Testis (tissue), 2 donors: ENCODE results near the gene LRRC27.

ENCODE experiments used
- POLR2A ChIP-seq: fragments of 450-650 bp; IDR thresholded peaks from one replicate; pipeline ENCODE4 v1.6.1; 2017; ENCODE audit warnings: antibody characterized with exemption, mild to moderate bottlenecking, moderate library complexity
- TF ChIP-seq, protein P1 (sequence below), 3 experiments: fragments of 450-650 bp in 2 of 3; fragments of 200-600 bp in 1 of 3; sonication (generic) in 1 of 3; IDR thresholded peaks; one replicate each; pipeline ENCODE4 v1.5.1; 2016 to 2019; ENCODE audit warnings: antibody characterized with exemption in 3 of 3, mild to moderate bottlenecking in 2 of 3, moderate library complexity in 1 of 3

DNA sequence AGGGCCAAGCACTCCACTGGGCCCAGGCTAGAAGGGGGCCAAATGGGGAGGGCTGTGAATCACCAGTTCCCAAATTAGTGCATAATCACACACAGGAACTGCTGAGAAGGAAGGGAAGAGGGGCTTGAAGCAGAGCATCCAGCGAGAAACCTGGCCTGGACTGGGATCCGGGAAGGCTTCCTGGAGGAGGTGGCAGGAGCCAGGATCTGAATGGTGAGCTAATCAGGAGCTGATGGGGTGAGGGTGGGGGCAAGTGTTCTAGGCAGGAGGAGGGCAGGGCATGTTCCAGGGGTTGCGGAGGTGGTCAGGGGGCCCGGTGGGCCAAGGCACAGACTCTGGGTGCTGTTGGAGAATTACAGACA is 77.7 kb downstream of the LRRC27 start:
- TF ChIP-seq, protein P1, sequence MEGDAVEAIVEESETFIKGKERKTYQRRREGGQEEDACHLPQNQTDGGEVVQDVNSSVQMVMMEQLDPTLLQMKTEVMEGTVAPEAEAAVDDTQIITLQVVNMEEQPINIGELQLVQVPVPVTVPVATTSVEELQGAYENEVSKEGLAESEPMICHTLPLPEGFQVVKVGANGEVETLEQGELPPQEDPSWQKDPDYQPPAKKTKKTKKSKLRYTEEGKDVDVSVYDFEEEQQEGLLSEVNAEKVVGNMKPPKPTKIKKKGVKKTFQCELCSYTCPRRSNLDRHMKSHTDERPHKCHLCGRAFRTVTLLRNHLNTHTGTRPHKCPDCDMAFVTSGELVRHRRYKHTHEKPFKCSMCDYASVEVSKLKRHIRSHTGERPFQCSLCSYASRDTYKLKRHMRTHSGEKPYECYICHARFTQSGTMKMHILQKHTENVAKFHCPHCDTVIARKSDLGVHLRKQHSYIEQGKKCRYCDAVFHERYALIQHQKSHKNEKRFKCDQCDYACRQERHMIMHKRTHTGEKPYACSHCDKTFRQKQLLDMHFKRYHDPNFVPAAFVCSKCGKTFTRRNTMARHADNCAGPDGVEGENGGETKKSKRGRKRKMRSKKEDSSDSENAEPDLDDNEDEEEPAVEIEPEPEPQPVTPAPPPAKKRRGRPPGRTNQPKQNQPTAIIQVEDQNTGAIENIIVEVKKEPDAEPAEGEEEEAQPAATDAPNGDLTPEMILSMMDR (IDR thresholded peaks at IDR 0.05), result no peak
- no peak for TF ChIP-seq POLR2A
